22Rv1 (cell line): Measurements from ENCODE around the gene BAHD1.

Experiments
- H3K27ac ChIP-seq: fragments of 450-650 bp; 2 replicates; pipeline ENCODE4 v1.5.1; 2017
- CTCF ChIP-seq: fragments of 450-650 bp; IDR thresholded peaks from 2 replicates; pipeline ENCODE4 v1.5.1; 2017; ENCODE audit warnings: mild to moderate bottlenecking
- ZFX ChIP-seq: fragments of 450-650 bp; IDR thresholded peaks from 2 replicates; pipeline ENCODE4 v1.6.1; 2017; ENCODE audit warnings: antibody characterized with exemption, borderline replicate concordance

Gene BAHD1

GRCh38 chr15:40464595-40465185 lies 23.9 kb downstream of the BAHD1 start:
- no peak overlapping the region for H3K27ac ChIP-seq
- TF ChIP-seq ZFX: no peak
- TF ChIP-seq CTCF: no peak

- no peak overlapping the region for H3K27ac ChIP-seq
These were observed 25.2 kb downstream of the BAHD1 start for GRCh38 chr15:40465939-40466338.

GRCh38 chr15:40466426-40467260 lies 25.9 kb downstream of the BAHD1 start:
- TF ChIP-seq CTCF (no peak), ZFX (no peak)
- H3K27ac ChIP-seq: no peak overlapping the region

More at GRCh38 chr15:40465939-40466338, 25.2 kb downstream of the BAHD1 start:
- TF ChIP-seq ZFX (no peak), CTCF (no peak)

DNA sequence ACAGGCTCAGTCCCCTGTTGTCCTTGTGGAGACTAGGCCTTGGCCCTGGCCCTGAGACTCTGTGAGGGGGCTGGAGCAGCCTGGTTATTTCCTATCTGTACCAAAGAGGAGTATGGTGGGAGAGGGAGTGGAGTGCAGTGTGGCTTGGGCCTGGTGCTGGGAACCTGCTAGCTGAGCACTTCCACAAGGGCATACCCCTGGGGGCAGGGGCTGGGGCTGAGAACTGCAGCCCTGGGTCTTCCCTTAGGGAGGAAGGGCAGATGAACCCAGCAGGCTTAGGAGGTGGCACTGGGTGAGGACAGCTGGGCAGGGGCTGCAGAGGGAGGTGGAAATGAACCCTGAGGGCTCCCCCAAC lies 26.5 kb downstream of the BAHD1 start:
- TF ChIP-seq CTCF (no peak), ZFX (no peak)
- no peak overlapping the region for H3K27ac ChIP-seq

DNA sequence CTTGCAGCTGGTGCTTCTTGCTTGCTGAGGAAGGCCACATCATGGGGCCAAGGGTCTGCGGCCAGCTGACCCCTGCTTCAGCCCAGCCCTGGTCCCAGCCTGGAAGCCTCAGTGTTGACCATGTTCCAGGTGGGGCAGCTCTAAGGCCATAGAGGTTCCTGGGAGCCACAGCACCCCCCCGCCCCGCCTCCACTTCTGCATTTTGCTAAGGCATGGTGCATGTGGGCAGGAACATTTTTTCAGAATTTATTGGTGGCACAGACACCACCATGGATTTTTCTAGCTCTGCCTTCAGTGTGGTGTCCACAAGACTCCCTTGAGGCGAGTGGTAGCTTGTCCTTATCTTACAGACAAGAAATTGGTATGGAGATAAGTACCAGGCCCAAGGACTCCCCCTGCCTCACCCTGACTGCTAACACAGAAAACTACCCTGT lies 28.2 kb downstream of the BAHD1 start:
- TF ChIP-seq CTCF (no peak), ZFX (no peak)
- peak overlapping the region; percentile 74; the same call in 1 of the 2 replicates for H3K27ac ChIP-seq

DNA sequence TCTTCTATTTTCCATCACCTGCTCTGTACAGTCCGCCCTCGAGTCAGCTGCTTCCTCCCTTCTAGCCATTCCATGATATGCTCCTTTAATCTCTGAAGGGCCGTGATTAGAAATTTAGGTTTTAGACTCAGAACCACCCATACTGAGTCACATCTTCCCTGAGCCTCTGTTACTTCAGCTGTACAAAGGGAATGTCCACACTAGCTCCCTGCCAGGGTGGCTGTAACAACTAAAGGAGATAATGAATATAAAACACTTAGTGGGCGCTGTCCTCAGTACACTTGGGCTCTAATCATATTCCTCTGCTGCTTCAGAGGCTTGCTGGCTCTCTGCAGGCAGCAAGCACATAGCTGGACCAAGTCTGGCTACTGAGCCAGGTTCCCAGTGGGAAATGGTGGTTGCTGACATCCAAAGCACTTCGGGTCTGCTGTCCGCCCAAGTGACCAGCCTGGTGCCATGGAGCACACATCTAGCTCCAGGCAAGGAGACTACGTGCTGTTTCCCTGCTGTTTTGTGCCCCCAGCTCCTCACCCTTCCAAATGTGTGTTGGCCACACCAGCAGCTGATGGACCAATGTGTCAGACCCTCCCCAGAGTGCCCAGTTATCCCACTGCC lies 29.1 kb downstream of the BAHD1 start:
- H3K27ac ChIP-seq: peak overlapping the region; percentile 74
- no peak for TF ChIP-seq ZFX
- no peak for TF ChIP-seq CTCF
